ENCODE measurements around the gene PRM1. TPM values are rescaled to one million over a fixed set of nuclear protein-coding genes. Genes with fewer than 3 reads are reported as not detected.

PRM1 gene
- total and polyA plus RNA-seq, 2 experiments from 2014 or later: not detected

DNA sequence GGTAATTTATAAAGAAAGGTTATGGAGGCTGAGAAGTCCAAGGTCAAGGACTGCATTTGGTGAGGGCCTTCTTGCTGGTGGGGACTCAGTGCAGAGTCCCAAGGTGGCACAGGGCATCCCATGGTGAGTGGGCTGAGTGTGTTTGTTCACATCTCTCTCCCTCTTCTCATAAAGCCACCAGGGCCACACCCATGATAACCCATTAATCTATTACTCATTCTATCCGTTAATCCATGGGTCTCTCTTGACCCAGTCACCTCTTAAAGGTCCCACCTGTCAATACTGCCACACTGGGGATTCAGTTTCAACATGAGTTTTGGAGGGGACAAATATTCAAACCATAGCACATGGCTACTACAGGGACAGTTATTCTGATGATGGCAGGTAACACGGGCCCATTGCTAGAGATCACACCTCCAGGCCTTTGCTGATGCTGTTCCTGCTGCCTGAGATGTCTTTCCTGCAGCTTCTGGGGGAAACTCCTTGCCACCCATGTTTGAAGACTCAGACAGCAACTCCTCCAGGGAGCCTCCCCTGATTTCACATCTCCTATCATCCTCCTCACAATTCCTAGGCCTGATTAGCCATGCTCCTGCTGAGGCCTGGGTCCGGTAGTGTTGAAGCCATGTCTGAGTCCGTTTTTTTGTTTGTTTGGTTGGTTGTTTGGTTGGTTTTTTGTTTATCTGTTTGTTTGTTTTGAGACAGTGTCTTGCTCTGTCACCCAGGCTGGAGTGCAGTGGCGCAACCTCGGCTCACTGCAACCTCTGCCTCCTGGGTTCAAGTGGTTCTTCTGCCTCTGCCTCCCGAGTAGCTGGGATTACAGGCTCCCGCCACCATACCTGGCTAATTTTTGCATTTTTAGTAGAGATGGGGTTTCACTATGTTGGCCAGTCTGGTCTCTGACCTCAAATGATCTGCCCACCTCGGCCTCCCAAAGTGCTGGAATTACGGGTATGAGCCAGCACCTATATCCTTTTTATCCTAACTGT is 41.2 kb downstream of the PRM1 start:
- Histone ChIP-seq H3K36me3 (ENCODE audit: low read depth) (no peaks in the 10 kb centered on the region), H3F3A (ENCODE audit: insufficient read depth) (no peaks in the 10 kb centered on the region), H3K9me3 (ENCODE audit: low read depth) (no peaks in the 10 kb centered on the region), H3K27me3 (replicated peaks; ENCODE audit: insufficient read depth) (0 out of 2 replicates have a peak, but pooled peaks cover 4% of the 10 kb centered on the region), H4K20me1 (ENCODE audit: insufficient read depth) (no peaks in the 10 kb centered on the region), H3K9me2 (ENCODE audit: insufficient read depth) (no peaks in the 10 kb centered on the region), H3K9ac (no peak overlapping the region), H3K79me2 (ENCODE audit: insufficient read depth) (no peaks in the 10 kb centered on the region), H3K27ac (no peak overlapping the region), H2AFZ (no peak overlapping the region), H3K4me2 (ENCODE audit: unreplicated experiment) (no peak overlapping the region), H3K4me1 (ENCODE audit: insufficient read depth) (no peaks in the 10 kb centered on the region), H3K4me3 (no peak overlapping the region)
- 82% methylated on average over 10 of the region's 10 CpGs for WGBS, 2 experiments (ENCODE audit: low coverage in 1 of 2, low lambda C conversion rate in 2 of 2, missing lambda C conversion rate in 2 of 2)
- DNase-seq: no peak
- TF ChIP-seq EZH2phosphoT487 (IDR thresholded peaks at IDR 0.05; ENCODE audit: insufficient read depth, low read depth): no peak
- TF ChIP-seq EZH2 (IDR thresholded peaks at IDR 0.05; ENCODE audit: insufficient read depth, poor library complexity, severe bottlenecking): no peak
- in situ Hi-C loops (cut with MboI): loop anchor here (5.0 kb wide), 1 partner anchor 48 kb away; no protein-coding TSS in a partner anchor

DNA sequence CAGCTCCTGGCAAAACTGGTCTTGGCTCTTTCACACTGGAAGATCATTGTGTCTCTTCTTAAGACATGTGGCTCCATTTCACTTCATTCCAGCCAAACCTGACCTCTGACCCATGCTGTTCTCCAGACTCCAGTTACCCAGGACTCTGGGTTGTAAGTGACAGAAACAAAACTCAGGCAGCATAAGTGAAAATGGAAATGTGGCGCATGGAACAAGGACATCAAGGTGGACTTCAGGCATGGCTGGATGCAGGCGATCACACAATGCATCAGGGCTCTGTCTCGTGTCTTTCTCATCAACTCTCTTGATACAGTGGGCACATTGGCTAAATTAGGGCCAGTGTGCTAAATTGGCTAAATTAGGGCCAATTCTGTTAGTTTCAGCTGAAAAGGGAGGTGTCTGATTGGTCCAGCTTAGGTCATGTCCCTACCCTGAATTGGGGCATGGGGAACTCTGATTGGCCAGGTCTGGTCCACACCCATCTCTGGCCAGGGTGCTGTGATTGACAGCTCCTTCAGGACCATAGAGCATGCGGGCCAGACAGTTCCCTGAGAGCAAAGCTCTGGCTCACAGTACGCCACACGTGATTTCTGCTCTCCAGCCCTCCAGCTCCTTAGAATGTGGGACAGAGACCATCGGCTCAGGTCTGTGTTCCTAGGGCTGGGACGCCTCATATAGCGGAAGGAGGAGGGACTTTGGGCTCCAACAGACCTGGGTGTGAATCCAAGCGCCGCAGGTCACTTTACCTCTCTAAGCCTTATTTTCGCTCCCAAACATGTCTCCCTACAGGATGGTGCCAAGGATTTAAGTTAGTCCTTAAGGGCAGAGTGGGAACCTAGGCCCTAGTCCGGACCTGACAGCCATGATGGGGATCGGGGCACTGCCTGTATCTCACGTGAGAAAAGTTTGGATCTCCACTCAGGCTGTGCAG is 42.6 kb downstream of the PRM1 start:
- H2AFZ ChIP-seq: no peak overlapping the region
- in situ Hi-C loops (cut with MboI): no loop called here
- 91 to 92% methylated on average over 15 of the region's 15 CpGs for WGBS, 2 experiments (ENCODE audit: low coverage in 1 of 2, low lambda C conversion rate in 2 of 2, missing lambda C conversion rate in 2 of 2)
- TF ChIP-seq EZH2phosphoT487 (IDR thresholded peaks at IDR 0.05; ENCODE audit: insufficient read depth, low read depth) (no peak), EZH2 (IDR thresholded peaks at IDR 0.05; ENCODE audit: insufficient read depth, poor library complexity, severe bottlenecking) (no peak)
- H3K36me3 ChIP-seq (ENCODE audit: low read depth): no peaks in the 10 kb centered on the region
- no peak overlapping the region for H3K27ac ChIP-seq
- H4K20me1 ChIP-seq (ENCODE audit: insufficient read depth): no peaks in the 10 kb centered on the region
- H3K4me2 ChIP-seq (ENCODE audit: unreplicated experiment): no peak overlapping the region
- no peaks in the 10 kb centered on the region for H3F3A ChIP-seq (ENCODE audit: insufficient read depth)
- H3K79me2 ChIP-seq (ENCODE audit: insufficient read depth): no peaks in the 10 kb centered on the region
- H3K9ac ChIP-seq: no peak overlapping the region
- no peaks in the 10 kb centered on the region for H3K9me2 ChIP-seq (ENCODE audit: insufficient read depth)
- H3K4me3 ChIP-seq: no peak overlapping the region
- H3K4me1 ChIP-seq (ENCODE audit: insufficient read depth): peaks cover 3% of the 10 kb centered on the region; the same call in 1 of the 2 replicates
- H3K9me3 ChIP-seq (ENCODE audit: low read depth): no peaks in the 10 kb centered on the region
- 0 out of 2 replicates have a peak, but pooled peaks cover 4% of the 10 kb centered on the region for H3K27me3 ChIP-seq (replicated peaks; ENCODE audit: insufficient read depth)
- no peak for DNase-seq

DNA sequence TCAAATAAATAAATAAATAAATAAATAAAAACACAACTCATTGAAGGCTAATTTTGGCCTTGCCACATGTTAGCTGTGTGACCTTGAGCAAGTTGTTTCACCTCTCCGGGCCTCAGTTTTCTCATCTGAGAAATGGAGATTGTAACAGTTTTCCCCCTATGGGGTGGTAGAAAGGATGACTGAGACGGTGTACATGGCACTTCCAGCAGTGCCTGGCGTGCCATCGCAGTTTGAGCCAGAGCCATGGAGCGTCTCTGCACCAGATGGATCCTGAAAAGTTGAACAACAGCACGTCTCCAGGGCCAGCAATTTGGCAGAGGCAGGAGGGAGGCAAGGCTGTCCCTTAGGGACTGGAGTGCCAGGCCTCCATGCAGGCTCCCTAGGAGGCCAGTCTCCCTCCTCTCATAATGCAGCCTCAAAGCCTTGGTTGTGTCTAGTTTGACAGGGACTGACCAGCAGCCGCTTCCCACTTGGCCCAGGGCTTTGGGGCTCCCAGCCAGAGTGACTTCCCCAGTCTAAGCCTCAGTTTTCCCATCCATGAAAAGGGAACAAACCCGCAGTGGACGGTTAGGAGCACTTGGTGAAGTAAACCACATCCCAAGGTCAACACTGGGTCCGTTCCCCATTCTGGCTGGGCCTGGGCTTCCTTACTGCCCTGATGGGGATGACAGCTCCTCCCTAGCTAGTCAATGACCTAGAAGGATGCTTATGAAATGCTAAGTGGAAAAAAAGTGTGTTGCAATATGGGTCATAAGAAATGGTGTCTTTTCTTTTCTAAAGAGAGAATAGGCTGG is 44.5 kb downstream of the PRM1 start:
- Histone ChIP-seq H3K9ac (no peak overlapping the region), H3K36me3 (ENCODE audit: low read depth) (no peaks in the 10 kb centered on the region), H3K9me2 (ENCODE audit: insufficient read depth) (no peaks in the 10 kb centered on the region), H3K4me1 (ENCODE audit: insufficient read depth) (peaks cover 3% of the 10 kb centered on the region; the same call in 1 of the 2 replicates), H3K27me3 (replicated peaks; ENCODE audit: insufficient read depth) (0 out of 2 replicates have a peak, but pooled peaks cover under 1% of the 10 kb centered on the region), H3F3A (ENCODE audit: insufficient read depth) (no peaks in the 10 kb centered on the region), H3K9me3 (ENCODE audit: low read depth) (no peaks in the 10 kb centered on the region), H2AFZ (no peak overlapping the region), H3K4me3 (no peak overlapping the region), H4K20me1 (ENCODE audit: insufficient read depth) (no peaks in the 10 kb centered on the region), H3K4me2 (ENCODE audit: unreplicated experiment) (no peak overlapping the region), H3K79me2 (ENCODE audit: insufficient read depth) (no peaks in the 10 kb centered on the region), H3K27ac (no peak overlapping the region)
- DNase-seq: no peak
- in situ Hi-C loops (cut with MboI): no loop called here
- WGBS, 2 experiments (ENCODE audit: low coverage in 1 of 2, low lambda C conversion rate in 2 of 2, missing lambda C conversion rate in 2 of 2): 59 to 64% methylated on average over 10 of the region's 10 CpGs
- no peak for TF ChIP-seq EZH2 (IDR thresholded peaks at IDR 0.05; ENCODE audit: insufficient read depth, poor library complexity, severe bottlenecking)
- TF ChIP-seq EZH2phosphoT487 (IDR thresholded peaks at IDR 0.05; ENCODE audit: insufficient read depth, low read depth): no peak
